GM12873 (cell line): ENCODE data around the gene HECW1.

Experiments
- CTCF ChIP-seq: IDR thresholded peaks from 2 replicates; pipeline ENCODE4 v1.5.1; 2012; ENCODE audit warnings: low read depth, mild to moderate bottlenecking, moderate library complexity, low read length, control low read depth; ENCODE audit not compliant: insufficient read depth; ENCODE audit errors: missing control alignments

Gene HECW1

DNA sequence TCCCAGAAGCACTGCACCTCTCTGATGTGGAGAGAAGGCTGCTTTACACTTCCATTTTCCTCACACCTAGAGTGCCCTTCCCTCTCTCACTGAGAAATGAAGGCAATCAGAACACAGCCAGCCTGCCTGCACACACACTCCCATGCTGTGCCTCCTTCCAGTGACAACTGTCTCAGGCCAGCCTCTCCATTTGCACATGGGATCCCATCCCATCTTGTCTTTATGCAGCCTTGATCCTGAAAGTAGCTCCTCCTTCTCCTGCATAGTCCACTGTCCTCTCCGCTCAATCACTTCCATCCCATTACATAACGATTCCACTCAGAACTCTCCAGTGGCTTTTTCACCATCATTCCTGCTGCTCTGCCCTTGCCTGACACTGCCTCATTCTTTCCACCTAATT lies 266.8 kb downstream of the HECW1 start:
- TF ChIP-seq CTCF: no peak

GRCh38 chr7:43384616-43385308 lies 272.3 kb downstream of the HECW1 start:
- no peak for TF ChIP-seq CTCF

DNA sequence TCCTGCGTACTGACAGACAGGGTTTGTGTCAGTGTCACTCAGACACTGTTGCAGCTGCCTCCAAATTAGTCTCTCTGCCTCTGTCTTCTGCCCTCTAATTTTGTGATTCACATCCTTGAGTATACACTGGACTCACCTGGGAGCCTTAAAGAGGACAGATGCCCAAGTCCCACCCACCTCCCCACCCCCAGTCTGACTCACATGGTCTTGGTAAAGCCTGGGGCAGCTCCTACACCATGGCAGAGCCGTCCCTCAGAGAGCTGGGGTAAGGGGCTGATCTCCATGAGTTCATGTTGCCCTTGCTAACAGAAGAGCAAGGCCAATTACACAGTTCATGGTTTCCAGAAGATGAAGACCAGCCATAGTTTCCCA lies 272.8 kb downstream of the HECW1 start:
- no peak for TF ChIP-seq CTCF

- no peak for TF ChIP-seq CTCF
These were observed 273.4 kb downstream of the HECW1 start for GRCh38 chr7:43385856-43386255.

DNA sequence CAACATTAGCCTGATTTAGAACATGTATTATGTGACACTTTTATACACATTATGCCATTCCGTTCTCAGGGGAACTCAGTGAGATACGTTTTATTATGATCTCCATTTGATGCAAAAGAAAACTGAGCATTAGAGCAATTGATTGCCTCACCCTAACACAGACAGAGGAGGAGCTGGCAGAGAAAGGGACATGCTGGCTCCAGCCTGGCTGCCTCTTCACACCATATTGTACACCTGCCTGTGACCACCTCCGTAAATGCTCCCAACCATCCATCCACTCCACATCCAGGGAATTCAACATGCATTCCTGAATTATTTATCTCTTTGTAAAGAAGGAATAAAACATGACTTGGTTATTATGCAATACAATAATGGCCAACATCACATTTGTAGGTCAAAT lies 275.5 kb downstream of the HECW1 start:
- no peak for TF ChIP-seq CTCF

DNA sequence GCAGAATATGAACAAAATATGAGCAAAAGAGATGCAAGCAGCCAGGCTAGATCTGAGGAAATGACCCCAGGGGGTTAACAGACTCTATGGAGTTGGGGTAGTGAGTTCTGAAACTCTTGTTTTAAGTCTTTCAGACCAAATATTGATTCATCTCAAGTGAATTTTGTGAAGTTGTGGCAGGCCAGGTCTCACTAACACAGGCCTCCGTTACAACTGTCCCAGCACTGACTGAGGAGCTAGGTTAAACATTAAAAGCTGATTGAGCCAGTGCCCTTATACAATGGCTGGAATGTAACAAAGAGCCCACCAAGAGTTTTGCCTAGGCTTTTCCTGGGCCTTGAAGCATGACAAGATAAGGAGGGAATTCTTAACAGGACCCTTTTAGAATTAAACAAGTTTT lies 278.1 kb downstream of the HECW1 start:
- no peak for TF ChIP-seq CTCF

- no peak for TF ChIP-seq CTCF
These were observed 279.1 kb downstream of the HECW1 start for GRCh38 chr7:43391518-43391917.
